Stimulated activated CD8-positive, alpha-beta memory T cell treated with anti-CD3 and anti-CD28 coated beads, Interleukin-4, amount 100 ng/mL, for 4 hours (primary cell): ENCODE results near the gene ACSL6.

Source experiments
- DNase-seq, 2 donors: peaks; one replicate each; pipeline ENCODE4 v3.0.0-alpha.2; 2020; ENCODE audit warnings: low read depth in 2 of 2, low spot score in 1 of 2

ACSL6 gene, protein sequence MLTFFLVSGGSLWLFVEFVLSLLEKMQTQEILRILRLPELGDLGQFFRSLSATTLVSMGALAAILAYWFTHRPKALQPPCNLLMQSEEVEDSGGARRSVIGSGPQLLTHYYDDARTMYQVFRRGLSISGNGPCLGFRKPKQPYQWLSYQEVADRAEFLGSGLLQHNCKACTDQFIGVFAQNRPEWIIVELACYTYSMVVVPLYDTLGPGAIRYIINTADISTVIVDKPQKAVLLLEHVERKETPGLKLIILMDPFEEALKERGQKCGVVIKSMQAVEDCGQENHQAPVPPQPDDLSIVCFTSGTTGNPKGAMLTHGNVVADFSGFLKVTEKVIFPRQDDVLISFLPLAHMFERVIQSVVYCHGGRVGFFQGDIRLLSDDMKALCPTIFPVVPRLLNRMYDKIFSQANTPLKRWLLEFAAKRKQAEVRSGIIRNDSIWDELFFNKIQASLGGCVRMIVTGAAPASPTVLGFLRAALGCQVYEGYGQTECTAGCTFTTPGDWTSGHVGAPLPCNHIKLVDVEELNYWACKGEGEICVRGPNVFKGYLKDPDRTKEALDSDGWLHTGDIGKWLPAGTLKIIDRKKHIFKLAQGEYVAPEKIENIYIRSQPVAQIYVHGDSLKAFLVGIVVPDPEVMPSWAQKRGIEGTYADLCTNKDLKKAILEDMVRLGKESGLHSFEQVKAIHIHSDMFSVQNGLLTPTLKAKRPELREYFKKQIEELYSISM

DNA sequence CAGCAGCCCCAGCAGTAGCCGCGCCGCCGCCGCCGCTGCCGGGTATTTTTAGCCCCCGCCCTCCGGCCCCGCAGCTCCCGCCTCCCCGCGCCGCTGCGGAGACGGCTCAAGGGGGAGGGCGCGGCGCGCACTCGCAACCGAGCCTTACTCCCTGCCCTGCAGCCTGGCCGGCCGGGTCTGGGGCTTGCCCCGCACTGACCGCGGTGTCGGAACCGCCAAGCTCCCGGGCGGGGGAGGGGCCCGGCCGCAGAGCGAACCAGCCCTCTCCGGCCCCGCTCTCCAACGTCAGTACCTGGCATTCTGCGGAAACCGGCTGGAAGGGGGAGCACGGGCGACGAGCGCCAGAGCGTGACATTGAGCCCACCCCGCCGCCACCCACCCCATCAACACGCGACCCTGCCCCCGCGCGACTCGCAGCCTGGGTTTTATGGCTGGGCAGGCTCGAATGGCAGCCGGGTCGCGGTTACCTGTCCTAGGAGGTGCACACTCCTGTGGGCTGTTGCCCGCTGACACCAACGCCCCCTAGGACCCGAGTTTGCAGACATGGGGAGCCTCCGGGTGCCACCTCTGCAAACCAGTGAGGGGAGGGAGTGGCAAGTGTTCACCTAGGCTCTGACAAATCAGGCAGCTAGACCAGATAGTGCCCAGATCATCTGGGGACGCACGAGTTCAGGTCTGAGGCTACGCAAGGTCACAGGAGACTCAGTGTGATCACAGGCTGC, at the start of gene ACSL6:
Gene ACSL6 (minus strand): TSS at position 37 of the 722 bp plus-strand sequence. CDS start 105 bp downstream, outside the sequence.
- no peak for DNase-seq

- DNase-seq, result no peak
These were observed 49.2 kb upstream of the ACSL6 start, which contains the start of gene IL3 for GRCh38 chr5:132060501-132061161. Gene IL3, plus strand, starts transcription at chr5:132060655. Its CDS starts 52 bp downstream, at chr5:132060707.

- no peak for DNase-seq
These were observed 48.4 kb upstream of the ACSL6 start for GRCh38 chr5:132059696-132060500.

DNA sequence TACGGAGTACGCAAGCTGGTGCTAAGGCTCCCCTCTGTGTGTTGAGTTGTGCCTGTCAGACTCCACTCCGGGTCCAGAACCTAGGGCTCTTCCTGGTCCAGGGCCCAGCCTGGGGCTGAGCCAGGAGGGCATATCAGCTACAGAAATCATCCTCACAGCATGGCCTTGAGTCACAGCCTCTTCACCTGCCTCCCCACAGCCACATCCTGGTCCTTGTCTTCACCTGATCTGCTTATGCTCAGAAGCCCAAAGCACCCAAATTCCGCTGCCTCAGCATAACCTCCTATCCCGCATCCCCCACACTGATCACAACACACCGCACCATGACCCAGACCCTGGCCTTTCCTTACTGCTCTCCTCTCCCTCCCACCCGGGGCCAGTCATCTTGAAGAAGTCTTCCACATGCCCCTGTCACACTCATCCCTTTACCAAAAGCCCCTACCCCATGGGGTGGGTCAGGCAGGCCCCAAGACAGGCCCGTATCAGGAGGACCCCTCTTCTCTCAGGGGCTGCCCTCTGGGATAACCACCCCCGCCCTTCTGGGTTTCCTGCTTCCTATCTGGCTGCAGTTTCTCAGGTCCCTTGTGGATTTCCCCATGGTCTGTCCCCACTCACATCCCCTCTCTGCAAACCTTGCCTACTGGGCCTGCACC, 47.7 kb upstream of the ACSL6 start:
- DNase-seq, result no peak

- no peak for DNase-seq
These were observed 47.2 kb upstream of the ACSL6 start for GRCh38 chr5:132058646-132059042.

DNA sequence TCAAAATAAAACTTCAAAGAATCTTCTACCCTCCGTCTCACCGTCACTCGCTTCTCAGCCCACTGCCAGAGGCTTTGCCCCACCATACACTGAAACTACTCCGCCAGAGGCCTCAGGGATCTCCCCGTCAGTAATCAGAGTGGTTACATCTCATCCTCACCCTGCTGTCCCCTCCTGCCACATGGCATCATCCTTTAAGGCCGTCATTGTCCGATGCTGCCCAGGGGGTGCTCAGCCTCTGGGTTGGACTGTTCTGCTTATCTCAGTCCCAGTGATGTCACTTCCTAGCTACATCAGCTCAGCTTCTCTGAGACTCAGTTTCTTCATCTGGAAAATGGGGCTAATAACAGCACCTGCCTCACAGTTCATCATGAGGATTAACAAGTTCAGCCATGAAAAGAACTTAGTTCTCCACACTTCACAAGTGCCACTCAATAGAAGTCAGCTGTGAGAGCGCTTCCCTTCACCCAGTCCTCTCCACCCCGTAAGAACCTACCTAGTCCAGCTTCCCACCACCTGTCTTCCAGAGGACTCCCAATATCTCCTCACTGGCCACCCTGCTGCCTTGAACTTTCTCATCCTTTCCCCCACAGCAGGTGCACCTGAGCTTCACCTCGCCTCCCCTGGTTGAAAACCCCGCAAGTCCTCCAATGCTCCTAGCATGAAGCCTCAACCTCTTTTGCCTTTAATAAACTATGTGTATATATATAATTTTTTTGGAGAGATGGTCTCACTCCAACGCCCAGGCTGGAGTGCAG, 46.2 kb upstream of the ACSL6 start:
- no peak for DNase-seq

DNA sequence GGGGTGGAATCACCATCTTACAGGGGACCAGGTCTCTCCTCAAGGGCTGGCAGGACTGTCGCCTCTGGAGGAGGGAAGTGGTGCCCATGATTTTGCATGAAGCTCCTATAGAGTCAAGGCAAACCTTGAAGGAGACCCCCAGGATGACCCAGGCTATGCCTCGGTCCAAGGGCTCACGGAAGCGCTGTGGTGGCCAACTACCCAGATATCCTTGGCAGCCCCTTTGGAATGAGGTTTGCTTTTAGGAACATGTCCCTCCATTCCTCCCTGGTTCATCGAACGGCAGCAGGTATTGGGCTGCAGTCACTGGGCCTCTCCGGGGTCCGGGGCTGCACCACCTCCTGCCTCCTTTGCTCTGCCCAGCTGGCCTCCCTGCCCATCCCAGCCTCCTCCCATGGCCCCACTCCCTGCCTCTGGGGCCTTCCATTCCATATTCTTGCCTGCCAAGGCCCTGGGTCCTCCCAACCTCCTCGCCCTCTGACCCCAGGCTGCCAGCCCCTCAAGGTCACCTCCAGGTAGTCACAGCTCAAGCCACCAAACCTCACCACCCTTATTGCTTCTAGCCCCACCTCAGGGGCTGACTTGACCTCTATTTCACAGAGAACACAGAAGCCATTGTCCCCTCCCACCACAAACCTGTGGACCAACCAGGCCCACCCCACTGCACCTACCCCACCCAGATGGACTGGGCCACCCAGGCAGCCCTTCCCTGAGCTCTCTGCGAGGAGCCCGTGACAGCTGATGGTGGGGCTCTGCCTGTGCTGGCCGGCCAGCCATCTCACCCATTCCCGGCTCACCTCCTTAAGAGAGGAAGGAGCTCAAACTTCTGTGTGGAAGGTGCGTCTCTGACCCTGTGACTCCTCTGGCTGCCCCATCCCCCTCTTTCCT, 45.4 kb upstream of the ACSL6 start:
- no peak for DNase-seq

DNA sequence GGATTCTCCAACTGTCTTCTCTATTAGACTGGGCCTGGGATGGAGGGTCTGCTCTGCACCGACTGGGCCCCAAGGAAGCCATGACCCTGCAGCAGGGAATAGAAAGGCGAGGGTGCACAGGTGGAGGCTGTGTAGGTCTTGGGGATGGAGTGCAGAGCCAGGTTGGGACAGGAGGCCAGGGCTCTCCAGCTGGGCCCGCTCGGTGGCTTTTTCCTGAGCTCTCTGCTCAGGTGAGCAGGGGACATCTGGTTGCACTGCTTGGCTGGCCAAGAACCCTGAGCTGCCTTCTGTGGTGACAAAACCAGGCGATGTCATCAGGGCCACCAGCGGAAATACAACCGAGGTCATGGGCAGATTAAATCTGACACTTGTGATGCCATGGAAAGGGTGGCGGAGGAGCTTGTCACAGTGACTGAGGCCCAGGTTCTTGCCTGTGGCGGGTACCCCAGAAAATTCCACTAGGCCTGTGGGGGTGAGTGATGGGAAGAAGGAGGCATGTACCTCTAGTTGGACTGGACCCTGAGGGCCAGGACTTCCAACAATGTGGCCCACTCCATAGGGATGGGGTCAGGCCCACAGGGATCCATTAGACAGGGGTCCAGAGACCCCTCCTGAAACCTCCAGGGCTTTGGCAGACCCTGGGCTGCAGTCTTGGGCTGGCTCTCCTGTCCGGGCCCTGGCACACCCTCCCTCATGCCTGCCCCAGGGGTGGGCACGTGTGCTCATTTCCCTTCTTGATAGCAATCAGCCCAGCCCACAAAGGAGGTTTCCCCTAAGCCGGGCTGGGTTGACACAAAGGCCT, 44.6 kb upstream of the ACSL6 start:
- DNase-seq, result no peak

DNA sequence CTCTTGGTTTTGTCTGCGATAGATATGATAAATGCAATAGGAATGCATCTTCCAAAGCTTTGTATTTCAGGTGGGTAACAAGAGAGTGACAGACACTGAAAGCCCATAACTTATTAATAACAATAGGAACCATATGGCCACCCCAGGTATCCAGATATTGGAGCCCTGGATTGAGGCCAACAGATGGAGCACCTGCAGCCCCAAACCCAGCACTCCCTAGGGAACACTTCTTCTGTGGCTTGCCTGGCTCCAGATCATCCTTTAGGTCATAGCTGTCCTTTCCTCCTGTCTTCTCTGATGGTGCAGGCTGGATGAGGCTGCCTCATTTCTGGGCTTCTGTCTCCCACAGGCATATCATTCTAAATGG, 44.0 kb upstream of the ACSL6 start:
- DNase-seq, result no peak

- DNase-seq, result no peak
These were observed 43.4 kb upstream of the ACSL6 start for GRCh38 chr5:132054697-132055440.

DNA sequence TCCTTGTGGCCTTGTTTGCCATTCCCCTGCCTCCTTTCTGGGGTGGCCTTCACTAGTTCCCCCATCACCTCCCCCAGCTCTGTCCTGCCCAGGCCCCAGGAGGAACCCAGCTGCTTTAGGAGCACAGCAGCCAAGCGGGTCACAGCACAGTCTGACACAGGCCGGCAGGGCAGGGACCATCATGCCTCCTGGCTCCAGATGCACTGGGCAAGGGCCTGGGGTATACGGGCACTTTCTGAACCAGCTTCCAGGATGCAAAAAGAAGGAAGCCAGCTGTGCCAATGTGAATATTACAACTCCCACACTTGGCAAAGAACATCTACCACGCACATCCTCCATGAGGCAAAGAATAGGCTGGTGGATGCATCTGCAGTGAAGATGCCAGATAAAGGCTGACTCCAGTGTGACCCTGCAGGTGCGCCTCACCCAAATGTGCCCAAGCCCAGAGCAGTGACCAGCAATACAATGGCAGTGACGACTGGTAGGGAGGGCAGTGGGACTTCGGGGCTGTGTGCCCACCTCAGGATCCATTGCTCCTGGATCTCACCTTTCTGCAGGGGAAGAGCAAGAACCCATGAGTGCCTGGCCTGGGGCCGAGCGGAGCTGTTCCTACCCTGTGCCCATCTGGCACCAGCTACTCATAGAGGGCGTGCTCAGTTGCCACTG, 42.7 kb upstream of the ACSL6 start:
- DNase-seq, result no peak

DNA sequence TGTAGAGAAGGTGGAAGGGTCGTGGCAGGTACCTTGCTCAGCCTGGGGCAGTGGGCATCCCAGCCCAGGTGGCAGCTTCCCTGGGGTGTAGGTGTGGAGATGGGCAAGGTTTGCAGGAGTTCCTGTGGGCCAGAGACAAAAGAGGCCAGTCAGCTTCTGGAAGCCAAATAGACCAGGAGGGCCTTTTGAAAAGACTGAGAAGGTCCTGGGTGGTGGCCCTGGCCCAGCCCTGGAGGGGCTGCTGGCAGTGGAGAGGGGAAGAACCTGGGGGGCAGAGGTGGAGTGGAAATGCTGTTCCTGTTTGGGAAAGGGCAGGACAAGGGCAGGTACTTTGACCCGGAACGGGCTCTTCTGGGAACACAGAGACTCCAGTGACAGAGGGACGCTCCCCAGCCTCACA, 42.0 kb upstream of the ACSL6 start:
- DNase-seq, result no peak

DNA sequence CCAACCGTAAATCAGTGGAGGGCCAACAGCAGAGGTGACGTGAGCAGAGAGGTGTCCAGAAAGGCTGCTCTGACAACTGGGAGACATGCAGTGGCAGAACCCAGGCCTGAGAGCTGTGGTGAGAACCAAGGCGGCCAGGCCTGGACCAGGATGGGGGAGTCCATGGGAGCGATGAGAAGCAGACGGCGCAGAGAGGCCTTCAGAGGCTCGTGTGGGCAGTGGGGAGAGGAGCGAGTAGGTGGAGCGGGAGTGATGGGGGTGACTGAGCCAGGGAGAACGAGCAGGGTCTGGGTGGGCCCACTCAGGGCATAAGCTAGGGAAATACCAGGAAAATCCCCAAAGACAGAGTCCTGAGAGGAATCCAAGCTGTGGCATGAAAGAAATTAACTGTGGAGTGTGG, 41.1 kb upstream of the ACSL6 start:
- DNase-seq, result no peak

- DNase-seq, result no peak
These were observed 39.4 kb upstream of the ACSL6 start for GRCh38 chr5:132050661-132051552.

DNA sequence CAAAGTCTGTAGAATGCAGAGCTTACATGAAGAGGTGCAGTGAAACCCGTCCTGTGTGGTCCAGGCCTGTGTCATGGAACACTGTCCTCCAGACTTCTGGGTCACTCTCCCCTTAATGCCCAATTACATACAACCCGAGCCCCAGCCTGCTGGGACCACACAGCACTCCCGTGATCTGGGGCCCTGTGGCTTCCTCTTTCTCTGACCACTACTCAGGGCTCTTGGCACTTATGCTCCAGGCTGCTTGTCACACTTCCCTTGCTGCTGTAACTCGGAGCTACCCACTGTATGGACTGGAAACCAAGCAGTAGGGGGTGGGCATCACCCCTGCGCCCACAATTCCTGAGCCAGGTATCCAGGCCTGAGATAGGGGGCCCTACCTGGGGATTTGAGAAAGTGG, 38.7 kb upstream of the ACSL6 start:
- DNase-seq, result no peak
